DND-41 (cell line): ENCODE measurements around the gene CTTNBP2.

ENCODE experiments used
- ATAC-seq: fragments of 200-7000 bp; cut with Tn5 transposase; 3 replicates; pipeline ENCODE4 v1.9.1; 2021; ENCODE audit warnings: low read depth; ENCODE audit not compliant: insufficient read depth
- DNase-seq: peaks from one replicate; pipeline ENCODE4 v3.0.0-alpha.2; 2020
- H2AFZ ChIP-seq: 2 replicates; pipeline ENCODE4 v1.6.0; 2012; ENCODE audit warnings: low read depth, low read length
- H3K27ac ChIP-seq: 2 replicates; pipeline ENCODE4 v1.5.1; 2012; ENCODE audit warnings: low read length, inconsistent platforms
- H3K27me3 ChIP-seq: fragments of 200-600 bp; sonication (generic); 2 replicates; pipeline ENCODE4 v1.6.0; 2012; ENCODE audit warnings: low read length, mild to moderate bottlenecking, inconsistent platforms; ENCODE audit not compliant: insufficient read depth, poor library complexity
- H3K36me3 ChIP-seq: 2 replicates; pipeline ENCODE4 v1.5.1; 2012; ENCODE audit warnings: low read length, inconsistent platforms; ENCODE audit not compliant: insufficient read depth
- H3K4me1 ChIP-seq: 2 replicates; pipeline ENCODE4 v1.5.1; 2012; ENCODE audit warnings: mild to moderate bottlenecking, low read length; ENCODE audit not compliant: insufficient read depth
- H3K4me2 ChIP-seq: 2 replicates; pipeline ENCODE4 v1.6.0; 2012; ENCODE audit warnings: mild to moderate bottlenecking, moderate library complexity, low read length, inconsistent platforms; ENCODE audit not compliant: insufficient read depth
- H3K4me3 ChIP-seq, 2 experiments: fragments of 200-600 bp in 1 of 2; shearing (Covaris generic) in 1 of 2; 2 replicates each; pipeline ENCODE4 v1.5.1; 2012 to 2016; ENCODE audit warnings: inconsistent platforms in 2 of 2, low read length in 2 of 2, mild to moderate bottlenecking in 2 of 2, low read depth in 1 of 2, moderate library complexity in 1 of 2
- H3K79me2 ChIP-seq: 2 replicates; pipeline ENCODE4 v1.6.0; 2012; ENCODE audit warnings: low read length, inconsistent platforms; ENCODE audit not compliant: insufficient read depth
- H3K9ac ChIP-seq: 2 replicates; pipeline ENCODE4 v1.6.0; 2012; ENCODE audit warnings: low read depth, mild to moderate bottlenecking, inconsistent platforms, low read length, moderate library complexity
- H3K9me3 ChIP-seq: 2 replicates; pipeline ENCODE4 v1.5.1; 2012; ENCODE audit warnings: low read length, moderate library complexity, mild to moderate bottlenecking, inconsistent platforms; ENCODE audit not compliant: insufficient read depth, severe bottlenecking
- H4K20me1 ChIP-seq: 2 replicates; pipeline ENCODE4 v1.6.0; 2012; ENCODE audit warnings: low read length; ENCODE audit not compliant: insufficient read depth
- EZH2 ChIP-seq: IDR thresholded peaks from 3 replicates; pipeline ENCODE4 v1.6.1; 2012; ENCODE audit warnings: borderline replicate concordance, low read depth, mild to moderate bottlenecking, moderate library complexity, low read length, inconsistent platforms; ENCODE audit not compliant: severe bottlenecking
- TF ChIP-seq, protein P1 (sequence below): IDR thresholded peaks from 2 replicates; pipeline ENCODE4 v1.5.1; 2012; ENCODE audit warnings: borderline replicate concordance, low read length, moderate library complexity, mild to moderate bottlenecking; ENCODE audit not compliant: poor library complexity, severe bottlenecking; ENCODE audit errors: extremely low read depth

Gene CTTNBP2

GRCh38 chr7:117772421-117772820 is 100.8 kb downstream of the CTTNBP2 start:
- Histone ChIP-seq H3K4me2 (no peak overlapping the region), H3K4me1 (no peaks in the 10 kb centered on the region), H3K27ac (no peak overlapping the region), H2AFZ (no peak overlapping the region), H4K20me1 (no peaks in the 10 kb centered on the region), H3K79me2 (no peaks in the 10 kb centered on the region), H3K4me3 (no peak overlapping the region), H3K9ac (no peak overlapping the region), H3K27me3 (peaks cover 29% of the 10 kb centered on the region), H3K9me3 (no peaks in the 10 kb centered on the region), H3K36me3 (no peaks in the 10 kb centered on the region)
- TF ChIP-seq, protein P1, sequence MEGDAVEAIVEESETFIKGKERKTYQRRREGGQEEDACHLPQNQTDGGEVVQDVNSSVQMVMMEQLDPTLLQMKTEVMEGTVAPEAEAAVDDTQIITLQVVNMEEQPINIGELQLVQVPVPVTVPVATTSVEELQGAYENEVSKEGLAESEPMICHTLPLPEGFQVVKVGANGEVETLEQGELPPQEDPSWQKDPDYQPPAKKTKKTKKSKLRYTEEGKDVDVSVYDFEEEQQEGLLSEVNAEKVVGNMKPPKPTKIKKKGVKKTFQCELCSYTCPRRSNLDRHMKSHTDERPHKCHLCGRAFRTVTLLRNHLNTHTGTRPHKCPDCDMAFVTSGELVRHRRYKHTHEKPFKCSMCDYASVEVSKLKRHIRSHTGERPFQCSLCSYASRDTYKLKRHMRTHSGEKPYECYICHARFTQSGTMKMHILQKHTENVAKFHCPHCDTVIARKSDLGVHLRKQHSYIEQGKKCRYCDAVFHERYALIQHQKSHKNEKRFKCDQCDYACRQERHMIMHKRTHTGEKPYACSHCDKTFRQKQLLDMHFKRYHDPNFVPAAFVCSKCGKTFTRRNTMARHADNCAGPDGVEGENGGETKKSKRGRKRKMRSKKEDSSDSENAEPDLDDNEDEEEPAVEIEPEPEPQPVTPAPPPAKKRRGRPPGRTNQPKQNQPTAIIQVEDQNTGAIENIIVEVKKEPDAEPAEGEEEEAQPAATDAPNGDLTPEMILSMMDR, result no peak
- no peak for TF ChIP-seq EZH2
- no peak for ATAC-seq
- DNase-seq, result no peak

DNA sequence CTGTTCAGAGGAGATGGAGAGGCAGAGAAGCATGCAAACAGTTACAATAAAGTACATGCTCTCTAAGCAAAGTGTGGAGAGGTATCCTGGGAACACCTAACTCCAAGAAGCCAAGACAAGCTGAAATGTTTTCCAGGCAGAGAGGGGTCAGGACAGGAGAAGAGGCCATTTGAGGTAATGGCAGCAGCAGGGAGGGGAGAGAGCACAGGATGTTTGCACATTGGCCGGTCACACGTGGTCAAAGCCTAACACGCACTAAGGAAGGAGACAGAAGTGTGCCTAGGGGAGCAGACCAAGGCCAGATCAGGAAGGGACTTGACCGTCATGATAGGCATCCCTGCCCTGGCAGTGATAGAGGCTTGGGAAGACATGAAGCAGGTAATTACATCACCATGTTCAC is 101.5 kb downstream of the CTTNBP2 start:
- H4K20me1 ChIP-seq, result no peaks in the 10 kb centered on the region
- H3K4me2 ChIP-seq, result no peak overlapping the region
- H3K4me3 ChIP-seq, result no peak overlapping the region
- no peak overlapping the region for H3K27ac ChIP-seq
- no peak overlapping the region for H2AFZ ChIP-seq
- no peaks in the 10 kb centered on the region for H3K4me1 ChIP-seq
- peaks cover 26% of the 10 kb centered on the region for H3K27me3 ChIP-seq
- ATAC-seq, result no peak
- no peaks in the 10 kb centered on the region for H3K9me3 ChIP-seq
- no peak for TF ChIP-seq EZH2
- TF ChIP-seq, protein P1, result no peak
- H3K79me2 ChIP-seq, result no peaks in the 10 kb centered on the region
- no peak for DNase-seq
- no peaks in the 10 kb centered on the region for H3K36me3 ChIP-seq
- no peak overlapping the region for H3K9ac ChIP-seq

DNA sequence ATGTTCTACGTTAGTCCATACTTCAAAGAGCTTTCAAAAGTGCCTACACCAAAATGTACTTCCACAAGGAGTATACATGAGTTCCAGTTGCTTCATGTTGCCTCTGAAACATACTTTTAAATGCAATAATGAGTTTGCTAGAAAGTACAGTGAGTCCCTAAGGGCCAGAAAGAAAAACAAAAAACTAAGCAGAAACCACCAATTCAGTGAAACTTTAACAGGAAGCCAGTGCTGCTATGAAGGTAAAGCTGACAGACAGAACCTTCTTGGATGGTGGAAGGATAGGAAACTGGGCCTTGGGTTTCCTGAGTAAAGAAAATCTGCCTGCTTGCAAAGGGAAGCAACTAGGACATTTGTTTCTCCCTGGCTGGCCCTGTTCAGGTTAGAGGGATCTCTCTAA is 104.2 kb downstream of the CTTNBP2 start:
- Histone ChIP-seq H3K9me3 (no peaks in the 10 kb centered on the region), H3K4me3 (no peak overlapping the region), H3K27ac (no peak overlapping the region), H3K79me2 (no peaks in the 10 kb centered on the region), H3K4me1 (no peaks in the 10 kb centered on the region), H3K4me2 (no peak overlapping the region), H3K36me3 (no peaks in the 10 kb centered on the region), H2AFZ (no peak overlapping the region), H3K9ac (no peak overlapping the region), H4K20me1 (no peaks in the 10 kb centered on the region), H3K27me3 (peaks cover 16% of the 10 kb centered on the region)
- TF ChIP-seq, protein P1, result no peak
- TF ChIP-seq EZH2, result no peak
- ATAC-seq, result no peak
- no peak for DNase-seq

GRCh38 chr7:117767951-117768350 is 105.3 kb downstream of the CTTNBP2 start:
- H3K27me3 ChIP-seq, result peaks cover 18% of the 10 kb centered on the region
- H3K9ac ChIP-seq, result no peak overlapping the region
- no peak overlapping the region for H3K4me2 ChIP-seq
- TF ChIP-seq, protein P1, result no peak
- TF ChIP-seq EZH2, result no peak
- H2AFZ ChIP-seq, result no peak overlapping the region
- no peaks in the 10 kb centered on the region for H4K20me1 ChIP-seq
- H3K36me3 ChIP-seq, result no peaks in the 10 kb centered on the region
- no peaks in the 10 kb centered on the region for H3K79me2 ChIP-seq
- no peaks in the 10 kb centered on the region for H3K9me3 ChIP-seq
- H3K4me3 ChIP-seq, result no peak overlapping the region
- no peaks in the 10 kb centered on the region for H3K4me1 ChIP-seq
- DNase-seq, result no peak
- no peak overlapping the region for H3K27ac ChIP-seq
- ATAC-seq, result no peak
